NT2/D1 (cell line): ENCODE data around the gene VWA8.

Experiments
- SUZ12 ChIP-seq: IDR thresholded peaks from 2 replicates; pipeline ENCODE4 v1.6.1; 2011; ENCODE audit not compliant: insufficient read length, insufficient read depth; ENCODE audit errors: extremely low read depth
- YY1 ChIP-seq: IDR thresholded peaks from 2 replicates; pipeline ENCODE4 v1.6.1; 2011; ENCODE audit not compliant: insufficient read length, insufficient read depth
- ZNF274 ChIP-seq: IDR thresholded peaks from 2 replicates; pipeline ENCODE4 v1.6.1; 2011; ENCODE audit warnings: mild to moderate bottlenecking, low read depth, low read length

DNA sequence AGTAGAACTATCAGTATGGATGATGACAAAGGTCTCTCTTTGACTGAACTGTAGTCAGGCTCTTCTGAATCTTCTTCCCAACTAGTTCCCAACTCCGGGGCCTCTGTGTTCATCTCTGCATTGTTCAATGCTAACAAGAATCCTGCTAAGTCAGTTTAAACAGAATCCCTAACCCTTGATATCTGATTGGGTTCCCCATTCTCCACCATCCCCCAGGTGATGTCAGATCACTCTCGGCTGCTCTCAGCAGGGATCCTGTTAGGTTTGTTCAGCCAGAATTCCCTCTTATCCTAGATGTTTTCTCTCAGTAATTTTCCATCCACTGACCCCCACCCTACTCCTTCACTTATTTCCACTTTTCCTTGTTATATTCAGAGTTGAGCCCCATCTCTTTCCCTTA is 280.0 kb downstream of the VWA8 start:
- no peak for TF ChIP-seq YY1
- no peak for TF ChIP-seq ZNF274
- no peak for TF ChIP-seq SUZ12
